WI38 (cell line): ENCODE measurements around the gene NCKAP5L.
A peak's percentile ranks its signal among the peaks of the same experiment; 100 is the strongest.

Experiments used
- H3K4me3 ChIP-seq: 2 replicates; pipeline ENCODE4 v1.5.1; 2011; ENCODE audit warnings: low read depth, mild to moderate bottlenecking, control low read depth, low read length
- TF ChIP-seq, protein P1 (sequence below): IDR thresholded peaks from 2 replicates; pipeline ENCODE4 v1.5.1; 2012; ENCODE audit warnings: low read depth, mild to moderate bottlenecking, control low read depth, low read length

The NCKAP5L gene

DNA sequence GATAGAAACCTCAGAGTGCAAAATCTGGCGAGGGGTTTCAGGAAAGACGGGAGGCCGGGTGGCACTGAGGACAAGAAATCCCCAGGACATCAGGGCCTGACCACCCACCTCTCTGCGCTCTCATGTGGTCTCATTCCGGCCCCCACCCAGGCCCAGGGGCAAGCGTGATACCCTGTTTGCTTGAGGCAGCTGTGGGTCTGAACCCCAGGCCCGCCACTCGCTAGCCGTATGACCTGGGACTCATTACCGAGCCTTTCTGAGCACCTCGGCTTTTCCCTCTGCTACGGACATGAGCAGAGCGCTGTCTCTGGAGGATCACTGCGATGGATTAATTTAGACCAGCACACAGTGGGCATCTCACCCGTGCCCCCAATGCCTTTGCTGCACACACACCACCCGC is 40.2 kb upstream of the NCKAP5L start:
- TF ChIP-seq, protein P1, sequence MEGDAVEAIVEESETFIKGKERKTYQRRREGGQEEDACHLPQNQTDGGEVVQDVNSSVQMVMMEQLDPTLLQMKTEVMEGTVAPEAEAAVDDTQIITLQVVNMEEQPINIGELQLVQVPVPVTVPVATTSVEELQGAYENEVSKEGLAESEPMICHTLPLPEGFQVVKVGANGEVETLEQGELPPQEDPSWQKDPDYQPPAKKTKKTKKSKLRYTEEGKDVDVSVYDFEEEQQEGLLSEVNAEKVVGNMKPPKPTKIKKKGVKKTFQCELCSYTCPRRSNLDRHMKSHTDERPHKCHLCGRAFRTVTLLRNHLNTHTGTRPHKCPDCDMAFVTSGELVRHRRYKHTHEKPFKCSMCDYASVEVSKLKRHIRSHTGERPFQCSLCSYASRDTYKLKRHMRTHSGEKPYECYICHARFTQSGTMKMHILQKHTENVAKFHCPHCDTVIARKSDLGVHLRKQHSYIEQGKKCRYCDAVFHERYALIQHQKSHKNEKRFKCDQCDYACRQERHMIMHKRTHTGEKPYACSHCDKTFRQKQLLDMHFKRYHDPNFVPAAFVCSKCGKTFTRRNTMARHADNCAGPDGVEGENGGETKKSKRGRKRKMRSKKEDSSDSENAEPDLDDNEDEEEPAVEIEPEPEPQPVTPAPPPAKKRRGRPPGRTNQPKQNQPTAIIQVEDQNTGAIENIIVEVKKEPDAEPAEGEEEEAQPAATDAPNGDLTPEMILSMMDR, result no peak

DNA sequence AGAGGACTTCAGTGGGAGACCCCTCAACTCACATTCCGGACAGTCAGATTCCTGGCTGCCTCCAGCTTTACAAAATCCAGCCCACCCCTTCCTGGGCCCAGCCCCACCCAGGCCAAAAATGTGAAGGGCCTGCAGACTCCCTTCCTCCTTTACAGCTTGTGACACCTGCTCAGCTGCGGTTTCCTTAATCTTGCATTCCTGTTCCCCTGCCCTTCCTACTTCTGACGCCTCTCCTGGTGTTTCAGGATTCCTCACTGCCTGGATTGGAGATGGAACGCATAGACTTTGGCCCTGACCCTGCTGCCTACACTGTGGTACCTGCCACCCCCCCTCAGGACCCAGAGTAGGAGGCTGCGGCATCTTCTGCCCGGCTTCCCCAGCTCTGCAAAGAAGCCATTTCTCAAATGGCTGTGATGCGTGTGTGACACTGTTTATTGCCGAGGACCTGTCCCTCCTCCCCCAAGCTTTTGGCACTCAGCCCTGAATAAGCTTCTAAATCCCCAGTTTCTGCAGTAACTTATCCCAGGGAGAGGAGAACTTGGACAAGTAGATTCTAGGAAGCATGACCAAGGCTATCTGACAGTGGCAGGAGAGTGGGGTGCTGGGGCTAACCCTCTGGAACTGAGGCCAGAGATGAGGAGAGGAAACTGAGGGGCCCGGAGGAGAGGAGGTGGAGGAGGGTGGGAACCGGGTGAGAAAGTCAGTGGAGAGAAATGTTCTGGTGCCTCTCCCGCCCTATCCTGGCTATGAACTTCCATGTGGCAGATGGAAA is 39.5 kb upstream of the NCKAP5L start:
- TF ChIP-seq, protein P1, result no peak
- no peak overlapping the region for H3K4me3 ChIP-seq

More for the DNA sequence above, 40.2 kb upstream of the NCKAP5L start:
- H3K4me3 ChIP-seq, result no peak overlapping the region

DNA sequence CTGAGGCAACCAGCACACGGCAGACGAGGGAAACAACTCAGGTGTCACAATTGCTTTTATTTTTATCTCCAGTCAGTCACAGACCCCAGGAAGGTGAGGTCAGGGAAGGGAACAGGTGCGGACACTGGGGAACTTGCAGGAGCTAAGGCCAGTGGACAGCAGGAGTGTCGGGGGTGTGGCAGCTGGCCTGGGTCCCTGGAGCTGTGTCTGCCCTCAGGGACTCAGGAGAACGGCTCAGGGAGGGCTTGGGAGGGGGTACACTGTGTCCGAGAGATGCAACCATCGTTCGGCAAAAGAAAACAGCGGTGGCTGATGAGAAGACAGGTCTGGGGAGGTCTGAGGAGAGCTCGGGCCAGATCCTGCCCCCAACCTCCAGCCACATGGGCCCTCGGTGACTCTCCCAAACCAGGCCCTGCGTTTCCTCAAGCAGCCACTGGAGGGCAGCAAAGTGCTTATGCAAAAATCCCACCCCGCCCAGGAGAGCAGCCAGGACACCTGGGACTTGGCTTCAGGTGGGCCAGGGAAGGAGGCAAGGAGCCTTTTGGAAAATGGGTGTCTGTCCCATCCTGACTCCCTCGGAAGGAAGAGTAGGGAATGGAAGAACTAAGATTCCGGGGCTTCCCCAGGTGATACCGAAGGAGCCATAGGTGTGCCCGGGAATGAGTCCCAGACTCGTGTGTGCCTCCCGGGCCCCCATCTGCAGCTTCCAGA is 38.8 kb upstream of the NCKAP5L start:
- TF ChIP-seq, protein P1, result peak; percentile 98
- no peak overlapping the region for H3K4me3 ChIP-seq

DNA sequence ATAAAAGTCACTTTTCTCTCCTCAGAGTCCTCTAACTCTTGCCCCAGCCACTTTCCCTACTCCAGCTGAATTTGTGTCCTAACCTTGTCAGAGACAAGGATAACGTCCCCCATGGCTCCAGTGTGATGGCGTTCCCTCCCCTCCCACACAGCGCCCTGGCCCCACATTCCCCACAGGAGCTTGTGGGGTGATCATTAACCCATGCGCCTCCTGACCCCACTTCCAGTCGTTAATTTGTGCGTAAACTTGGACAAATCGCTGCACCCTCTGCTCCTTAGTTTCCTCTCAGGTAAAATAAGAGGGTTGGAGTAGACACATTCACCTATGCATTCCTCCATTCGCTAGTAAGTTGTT is 37.5 kb upstream of the NCKAP5L start:
- TF ChIP-seq, protein P1, result no peak

DNA sequence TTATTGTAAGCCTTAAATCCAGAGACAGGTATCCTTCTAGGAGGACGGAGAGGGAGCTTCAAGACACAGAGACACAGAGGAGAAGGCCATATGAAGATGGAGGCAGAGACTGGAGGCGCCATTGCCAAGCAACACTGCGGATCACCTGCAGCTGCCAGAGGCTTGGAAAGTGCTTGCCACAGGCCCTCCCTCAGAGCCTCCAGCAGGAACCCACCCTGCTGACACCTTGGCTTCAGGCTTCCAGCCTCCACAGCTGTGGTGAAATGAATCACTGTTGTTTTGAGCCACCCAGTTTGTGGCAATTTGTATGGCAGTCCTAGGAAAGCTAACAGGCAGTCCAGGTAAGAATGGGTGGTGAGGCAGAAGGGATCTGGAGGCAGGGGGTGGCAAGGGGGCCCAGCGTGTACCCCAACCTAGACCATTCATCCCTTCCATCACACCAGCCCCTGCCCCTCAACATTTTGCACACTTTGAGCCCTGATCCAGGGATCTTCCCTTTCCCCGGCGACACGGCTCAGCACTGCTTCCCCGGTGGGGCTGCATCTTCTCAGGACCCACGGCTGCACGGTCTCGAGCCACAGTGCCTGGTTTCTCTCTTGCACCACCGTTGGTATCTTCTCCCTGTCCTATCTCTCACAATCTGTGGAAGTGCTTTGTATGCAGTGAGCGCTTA is 37.0 kb upstream of the NCKAP5L start:
- H3K4me3 ChIP-seq, result no peak overlapping the region

More for the DNA sequence above, 37.5 kb upstream of the NCKAP5L start:
- H3K4me3 ChIP-seq, result no peak overlapping the region

DNA sequence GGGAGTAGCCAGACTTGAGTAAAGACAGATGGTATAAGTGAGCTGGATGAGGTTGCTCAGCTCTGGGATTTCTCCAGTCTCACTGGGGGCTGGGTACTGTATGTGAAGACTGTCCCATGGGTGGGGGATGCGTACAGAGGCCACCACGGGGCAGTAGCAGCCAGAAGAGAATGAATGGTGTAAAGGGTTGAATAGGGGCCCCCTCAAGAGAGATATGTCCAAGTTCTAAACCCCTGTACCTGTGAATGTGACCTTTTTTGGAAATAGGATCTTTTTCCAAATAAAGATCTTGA is 36.5 kb upstream of the NCKAP5L start:
- no peak overlapping the region for H3K4me3 ChIP-seq
- TF ChIP-seq, protein P1, result no peak

More for the DNA sequence above, 37.0 kb upstream of the NCKAP5L start:
- TF ChIP-seq, protein P1, result no peak
